Prostate gland (tissue), 2 donors: ENCODE results near the gene SEC24C.
"Not testable (repeated sequence)": the region's sequence is repeated elsewhere in the genome, so short reads cannot be mapped to it uniquely, and the experiment has no call there.

ENCODE experiments used
- POLR2A ChIP-seq: fragments of 450-650 bp; IDR thresholded peaks from one replicate; pipeline ENCODE4 v1.6.1; 2016; ENCODE audit warnings: antibody characterized with exemption, mild to moderate bottlenecking
- TF ChIP-seq, protein P1 (sequence below), 4 experiments: fragments of 200-600 bp in 2 of 4; fragments of 450-650 bp in 2 of 4; sonication (generic) in 2 of 4; IDR thresholded peaks; 1 replicate in 3 of 4; 2 replicates in 1 of 4; pipeline ENCODE4 v1.5.1; 2016 to 2019; ENCODE audit warnings: antibody characterized with exemption in 4 of 4, mild to moderate bottlenecking in 2 of 4, moderate library complexity in 2 of 4

- not testable (repeated sequence) for TF ChIP-seq POLR2A
- TF ChIP-seq, protein P1, sequence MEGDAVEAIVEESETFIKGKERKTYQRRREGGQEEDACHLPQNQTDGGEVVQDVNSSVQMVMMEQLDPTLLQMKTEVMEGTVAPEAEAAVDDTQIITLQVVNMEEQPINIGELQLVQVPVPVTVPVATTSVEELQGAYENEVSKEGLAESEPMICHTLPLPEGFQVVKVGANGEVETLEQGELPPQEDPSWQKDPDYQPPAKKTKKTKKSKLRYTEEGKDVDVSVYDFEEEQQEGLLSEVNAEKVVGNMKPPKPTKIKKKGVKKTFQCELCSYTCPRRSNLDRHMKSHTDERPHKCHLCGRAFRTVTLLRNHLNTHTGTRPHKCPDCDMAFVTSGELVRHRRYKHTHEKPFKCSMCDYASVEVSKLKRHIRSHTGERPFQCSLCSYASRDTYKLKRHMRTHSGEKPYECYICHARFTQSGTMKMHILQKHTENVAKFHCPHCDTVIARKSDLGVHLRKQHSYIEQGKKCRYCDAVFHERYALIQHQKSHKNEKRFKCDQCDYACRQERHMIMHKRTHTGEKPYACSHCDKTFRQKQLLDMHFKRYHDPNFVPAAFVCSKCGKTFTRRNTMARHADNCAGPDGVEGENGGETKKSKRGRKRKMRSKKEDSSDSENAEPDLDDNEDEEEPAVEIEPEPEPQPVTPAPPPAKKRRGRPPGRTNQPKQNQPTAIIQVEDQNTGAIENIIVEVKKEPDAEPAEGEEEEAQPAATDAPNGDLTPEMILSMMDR (IDR thresholded peaks at IDR 0.05): not testable (repeated sequence)
Observed at GRCh38 chr10:73705506-73706072, 38.6 kb upstream of the SEC24C start.
